SK-N-MC (cell line): ENCODE results near the gene ARHGEF28.

Experiments
- DNase-seq: peaks from one replicate; pipeline ENCODE4 v3.0.0-alpha.2; 2011; ENCODE audit warnings: low read depth, low spot score
- H3K27ac ChIP-seq: fragments of 200-600 bp; sonication (generic); 2 replicates; pipeline ENCODE4 v1.5.1; 2016; ENCODE audit warnings: mixed run types
- H3K36me3 ChIP-seq: fragments of 200-600 bp; sonication (generic); 2 replicates; pipeline ENCODE4 v1.6.1; 2017; ENCODE audit warnings: antibody characterized with exemption, low read length, mixed read lengths; ENCODE audit not compliant: insufficient read depth
- H3K4me3 ChIP-seq: fragments of 200-600 bp; sonication (generic); 2 replicates; pipeline ENCODE4 v1.5.1; 2016
- H3K9ac ChIP-seq: fragments of 200-600 bp; sonication (generic); 2 replicates; pipeline ENCODE4 v1.8.0; 2017; ENCODE audit warnings: mixed run types, mixed read lengths; ENCODE audit not compliant: insufficient read length
- H3K9me3 ChIP-seq: fragments of 200-600 bp; sonication (generic); 2 replicates; pipeline ENCODE4 v1.6.1; 2017; ENCODE audit warnings: low read depth, mild to moderate bottlenecking, antibody characterized with exemption, low read length, moderate library complexity, mixed read lengths
- EZH2 ChIP-seq: fragments of 200-600 bp; sonication (generic); IDR thresholded peaks from one replicate; pipeline ENCODE4 v1.6.1; 2017; ENCODE audit warnings: antibody characterized with exemption
- FOXP2 ChIP-seq: optimal IDR thresholded peaks from 2 replicates; pipeline ENCODE3; 2011; ENCODE audit warnings: mild to moderate bottlenecking, moderate library complexity; ENCODE audit not compliant: insufficient read depth; ENCODE audit errors: extremely low read length, control extremely low read depth
- POLR2AphosphoS5 ChIP-seq: IDR thresholded peaks from 2 replicates; pipeline ENCODE4 v1.6.1; 2012; ENCODE audit warnings: mild to moderate bottlenecking, low read depth, low read length, borderline replicate concordance

ARHGEF28 gene

DNA sequence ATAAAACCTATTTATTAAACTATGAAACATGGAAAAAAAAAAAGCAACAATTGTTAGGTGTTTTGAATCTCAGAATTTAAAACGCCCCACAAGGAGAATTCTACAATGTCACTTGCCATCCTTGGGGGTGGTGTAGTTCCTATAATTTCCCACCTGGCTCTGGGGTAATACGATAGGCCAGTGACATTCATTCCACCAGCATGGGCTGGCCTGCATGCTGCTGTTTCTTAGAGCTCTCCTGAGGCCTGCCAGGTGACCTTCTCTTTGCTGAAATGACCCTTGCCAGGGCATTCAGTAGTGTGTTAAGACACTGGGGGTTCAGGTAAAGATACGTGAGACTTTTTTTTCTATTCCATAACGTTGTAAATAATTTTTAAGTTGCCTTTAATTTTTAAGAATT, 10.0 kb upstream of the ARHGEF28 start:
- no peak overlapping the region for H3K4me3 ChIP-seq
- H3K36me3 ChIP-seq = no peaks in the 10 kb centered on the region
- no peak for DNase-seq
- no peak for TF ChIP-seq POLR2AphosphoS5
- no peak for TF ChIP-seq EZH2
- TF ChIP-seq FOXP2 = no peak
- no peak overlapping the region for H3K27ac ChIP-seq
- H3K9me3 ChIP-seq = no peaks in the 10 kb centered on the region
- no peak overlapping the region for H3K9ac ChIP-seq

GRCh38 chr5:73617510-73618279, 8.3 kb upstream of the ARHGEF28 start:
- TF ChIP-seq EZH2 = no peak
- TF ChIP-seq POLR2AphosphoS5 = no peak
- TF ChIP-seq FOXP2 = no peak
- Histone ChIP-seq H3K9ac (no peak overlapping the region), H3K27ac (no peak overlapping the region), H3K9me3 (no peaks in the 10 kb centered on the region), H3K36me3 (no peaks in the 10 kb centered on the region), H3K4me3 (no peak overlapping the region)
- no peak for DNase-seq

- Histone ChIP-seq H3K27ac (no peak overlapping the region), H3K4me3 (no peak overlapping the region), H3K9me3 (no peaks in the 10 kb centered on the region), H3K9ac (no peak overlapping the region), H3K36me3 (no peaks in the 10 kb centered on the region)
- TF ChIP-seq EZH2 (no peak), FOXP2 (no peak), POLR2AphosphoS5 (no peak)
- DNase-seq = no peak
Measured at GRCh38 chr5:73619606-73620333, 6.2 kb upstream of the ARHGEF28 start.

DNA sequence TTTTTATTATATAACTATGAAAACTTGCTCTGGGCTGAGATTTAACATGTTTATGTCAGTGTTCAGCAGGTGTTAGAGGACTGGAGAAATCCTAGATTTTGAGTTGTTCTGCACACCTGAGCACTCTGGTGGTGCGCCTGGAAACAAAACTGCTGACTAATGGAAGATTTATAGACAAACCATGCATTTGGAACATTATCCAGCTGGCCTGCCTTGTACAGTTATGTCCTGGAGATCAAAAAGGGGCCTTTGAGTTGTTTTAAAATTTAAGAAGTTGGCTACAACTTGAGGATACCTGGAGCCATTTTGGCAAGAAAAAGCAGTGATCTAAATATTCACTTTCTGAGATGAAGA, 5.7 kb upstream of the ARHGEF28 start:
- Histone ChIP-seq H3K4me3 (no peak overlapping the region), H3K27ac (no peak overlapping the region), H3K9me3 (no peaks in the 10 kb centered on the region), H3K36me3 (no peaks in the 10 kb centered on the region), H3K9ac (no peak overlapping the region)
- DNase-seq = no peak
- TF ChIP-seq POLR2AphosphoS5 (no peak), FOXP2 (no peak), EZH2 (no peak)

GRCh38 chr5:73623060-73623459, 2.9 kb upstream of the ARHGEF28 start:
- no peak overlapping the region for H3K4me3 ChIP-seq
- TF ChIP-seq FOXP2 (no peak), EZH2 (no peak), POLR2AphosphoS5 (no peak)
- H3K9ac ChIP-seq = no peak overlapping the region
- no peaks in the 10 kb centered on the region for H3K36me3 ChIP-seq
- no peak overlapping the region for H3K27ac ChIP-seq
- H3K9me3 ChIP-seq = no peaks in the 10 kb centered on the region
- DNase-seq = no peak

GRCh38 chr5:73623901-73624404, 2.0 kb upstream of the ARHGEF28 start:
- no peak for DNase-seq
- H3K9ac ChIP-seq = no peak overlapping the region
- no peak overlapping the region for H3K27ac ChIP-seq
- H3K4me3 ChIP-seq = no peak overlapping the region
- H3K9me3 ChIP-seq = no peaks in the 10 kb centered on the region
- no peaks in the 10 kb centered on the region for H3K36me3 ChIP-seq
- TF ChIP-seq POLR2AphosphoS5 = no peak
- no peak for TF ChIP-seq EZH2
- no peak for TF ChIP-seq FOXP2

DNA sequence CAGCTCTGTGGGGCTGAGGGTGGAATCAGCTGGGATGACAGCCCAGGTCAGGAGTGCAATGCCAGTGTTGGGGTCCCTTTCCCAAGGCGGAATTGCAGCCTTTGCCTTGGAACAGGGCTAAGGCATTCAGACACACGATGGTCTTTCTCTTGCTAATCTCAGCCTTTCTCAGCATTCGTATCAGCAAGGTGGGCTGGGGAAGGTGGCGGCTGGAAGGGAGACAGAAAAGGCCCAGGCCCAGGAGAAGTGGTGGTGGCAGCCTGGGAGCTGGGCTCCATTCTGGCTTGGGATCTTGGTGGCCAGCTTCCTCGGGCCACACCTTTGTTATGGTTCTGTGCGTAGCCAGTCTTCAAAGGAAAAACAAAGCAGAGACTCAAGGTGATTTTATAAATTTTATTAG, 1.1 kb upstream of the ARHGEF28 start:
- H3K4me3 ChIP-seq = no peak overlapping the region
- TF ChIP-seq FOXP2 (no peak), POLR2AphosphoS5 (no peak), EZH2 (no peak)
- no peaks in the 10 kb centered on the region for H3K9me3 ChIP-seq
- no peak overlapping the region for H3K9ac ChIP-seq
- no peak for DNase-seq
- H3K27ac ChIP-seq = no peak overlapping the region
- no peaks in the 10 kb centered on the region for H3K36me3 ChIP-seq

DNA sequence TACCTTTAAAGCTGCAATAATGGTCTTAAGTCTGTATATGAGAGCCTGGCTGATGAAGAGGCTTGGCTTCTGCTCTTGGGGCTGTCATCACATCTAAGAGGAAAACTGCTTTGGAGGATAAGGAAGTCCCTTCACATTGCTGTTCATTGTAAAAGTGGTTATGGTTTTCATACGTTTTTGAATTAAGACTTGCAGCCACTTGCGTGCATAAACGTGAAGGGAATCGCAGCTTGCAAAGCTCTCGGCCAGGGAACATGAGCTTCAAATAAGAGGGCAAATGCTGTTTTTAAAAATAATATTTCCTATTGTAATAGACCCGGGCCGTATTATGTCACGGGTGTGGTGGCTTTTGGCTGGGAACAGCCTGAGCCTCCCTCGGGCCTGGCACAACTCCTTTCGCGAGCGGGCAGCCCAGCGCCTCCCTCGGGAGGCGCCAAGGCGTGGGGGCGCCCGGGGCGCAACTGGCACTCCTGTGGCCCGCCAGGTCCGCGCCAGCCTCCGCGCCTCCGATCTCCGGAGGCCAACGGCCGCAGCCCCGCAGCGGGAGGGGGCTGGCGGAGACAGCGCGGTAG, 538 bp upstream of the ARHGEF28 start:
- H3K9me3 ChIP-seq = no peaks in the 10 kb centered on the region
- peak overlapping the region; percentile 51; the same call in 1 of the 2 replicates for H3K4me3 ChIP-seq
- no peak overlapping the region for H3K9ac ChIP-seq
- DNase-seq = no peak
- no peak for TF ChIP-seq POLR2AphosphoS5
- no peaks in the 10 kb centered on the region for H3K36me3 ChIP-seq
- no peak overlapping the region for H3K27ac ChIP-seq

DNA sequence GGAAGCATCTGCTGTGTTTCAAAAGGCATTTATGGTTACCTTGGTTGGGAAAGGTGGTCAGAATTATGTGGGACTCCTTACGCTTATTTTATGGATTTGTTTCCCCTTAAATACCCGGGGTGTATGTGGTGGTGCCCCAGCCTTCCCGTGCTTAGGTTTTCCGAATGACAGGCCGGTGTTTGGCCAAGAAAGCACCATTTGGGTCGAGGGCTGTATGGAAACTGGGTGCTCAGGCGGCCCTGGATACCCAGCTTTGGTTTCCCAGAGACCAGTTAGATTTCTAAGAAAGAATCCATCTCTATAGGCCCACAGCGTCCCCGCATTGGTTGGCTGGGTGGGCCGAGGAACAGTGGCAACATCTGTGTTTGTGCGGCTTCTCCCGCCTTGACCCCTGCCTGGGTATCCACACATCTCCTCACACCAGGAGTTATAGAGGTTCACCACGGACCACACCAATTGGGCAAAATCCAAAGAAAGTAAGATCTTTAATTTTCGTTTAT, 868 bp downstream of the ARHGEF28 start:
- TF ChIP-seq FOXP2 (no peak), POLR2AphosphoS5 (no peak), EZH2 (no peak)
- Histone ChIP-seq H3K4me3 (no peak overlapping the region), H3K9ac (no peak overlapping the region), H3K27ac (no peak overlapping the region), H3K36me3 (no peaks in the 10 kb centered on the region), H3K9me3 (no peaks in the 10 kb centered on the region)
- no peak for DNase-seq
